ENCODE results near the gene MARCHF10.
"Not testable (repeated sequence)": the region's sequence is repeated elsewhere in the genome, so short reads cannot be mapped to it uniquely, and the experiment has no call there.

The MARCHF10 gene

DNA sequence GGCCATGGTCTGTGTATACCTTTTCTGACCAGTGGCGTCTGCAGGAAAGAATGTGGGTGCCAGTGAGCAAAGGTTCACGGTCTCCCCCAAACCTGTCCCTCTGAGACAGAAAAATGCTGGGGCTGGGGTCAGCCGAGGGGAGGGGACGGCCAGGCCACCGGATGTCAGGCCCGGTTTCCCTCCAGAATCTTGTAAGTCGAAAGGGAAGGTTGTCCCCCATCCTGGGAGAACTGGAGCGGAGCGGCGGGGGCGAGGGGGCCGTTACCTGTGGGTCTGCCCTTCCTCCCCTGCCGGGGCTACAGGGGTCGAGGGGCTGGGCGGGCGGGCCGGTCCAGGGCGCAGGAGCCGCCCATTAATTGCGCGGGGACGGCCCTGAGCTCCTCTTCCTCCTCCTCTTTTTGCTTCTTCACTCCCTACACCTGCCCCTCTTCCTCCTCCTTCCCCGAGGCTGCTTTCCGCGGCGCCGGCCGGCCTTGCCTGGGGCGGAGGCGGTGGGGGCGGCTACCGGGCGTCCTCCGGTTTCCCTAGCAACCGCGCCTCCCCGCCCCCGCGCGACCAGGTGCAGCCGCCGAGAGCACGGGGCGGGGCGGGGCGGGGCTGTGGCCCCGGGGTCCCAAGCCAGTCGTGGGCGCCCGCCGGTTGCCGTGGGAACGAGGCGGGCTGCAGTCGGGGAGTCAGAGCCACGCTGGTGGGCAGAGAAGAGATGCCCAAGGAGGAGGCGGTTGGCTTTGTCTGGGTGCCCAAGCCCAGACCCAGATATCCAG lies at the start of gene MARCHF10:
MARCHF10 (minus strand) TSS at position 503 of the 764 bp plus-strand sequence. CDS start 6,579 bp downstream, outside the sequence.
- CTCF ChIA-PET = no interaction called here
- POLR2A ChIA-PET (ENCODE audit: low non-redundant PET) = no interaction called here
- peak; percentile 51 for DNase-seq (ENCODE audit: low spot score)

GRCh38 chr17:62857526-62857925 lies 49.4 kb upstream of the MARCHF10 start:
- H3K27ac ChIP-seq = no peak overlapping the region
- ChIA-PET POLR2A (ENCODE audit: low non-redundant PET) (no interaction called here), CTCF (no interaction called here)
- no peak for DNase-seq (ENCODE audit: low spot score)
- TF ChIP-seq, protein P1, sequence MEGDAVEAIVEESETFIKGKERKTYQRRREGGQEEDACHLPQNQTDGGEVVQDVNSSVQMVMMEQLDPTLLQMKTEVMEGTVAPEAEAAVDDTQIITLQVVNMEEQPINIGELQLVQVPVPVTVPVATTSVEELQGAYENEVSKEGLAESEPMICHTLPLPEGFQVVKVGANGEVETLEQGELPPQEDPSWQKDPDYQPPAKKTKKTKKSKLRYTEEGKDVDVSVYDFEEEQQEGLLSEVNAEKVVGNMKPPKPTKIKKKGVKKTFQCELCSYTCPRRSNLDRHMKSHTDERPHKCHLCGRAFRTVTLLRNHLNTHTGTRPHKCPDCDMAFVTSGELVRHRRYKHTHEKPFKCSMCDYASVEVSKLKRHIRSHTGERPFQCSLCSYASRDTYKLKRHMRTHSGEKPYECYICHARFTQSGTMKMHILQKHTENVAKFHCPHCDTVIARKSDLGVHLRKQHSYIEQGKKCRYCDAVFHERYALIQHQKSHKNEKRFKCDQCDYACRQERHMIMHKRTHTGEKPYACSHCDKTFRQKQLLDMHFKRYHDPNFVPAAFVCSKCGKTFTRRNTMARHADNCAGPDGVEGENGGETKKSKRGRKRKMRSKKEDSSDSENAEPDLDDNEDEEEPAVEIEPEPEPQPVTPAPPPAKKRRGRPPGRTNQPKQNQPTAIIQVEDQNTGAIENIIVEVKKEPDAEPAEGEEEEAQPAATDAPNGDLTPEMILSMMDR (conservative IDR thresholded peaks at IDR 0.05; ENCODE audit: low read depth) = no peak

More for the DNA sequence above, at the start of gene MARCHF10:
- H3K27ac ChIP-seq = peak within 1 kb of the TSS; percentile 70
- TF ChIP-seq, protein P1 (conservative IDR thresholded peaks at IDR 0.05; ENCODE audit: low read depth) = no peak

DNA sequence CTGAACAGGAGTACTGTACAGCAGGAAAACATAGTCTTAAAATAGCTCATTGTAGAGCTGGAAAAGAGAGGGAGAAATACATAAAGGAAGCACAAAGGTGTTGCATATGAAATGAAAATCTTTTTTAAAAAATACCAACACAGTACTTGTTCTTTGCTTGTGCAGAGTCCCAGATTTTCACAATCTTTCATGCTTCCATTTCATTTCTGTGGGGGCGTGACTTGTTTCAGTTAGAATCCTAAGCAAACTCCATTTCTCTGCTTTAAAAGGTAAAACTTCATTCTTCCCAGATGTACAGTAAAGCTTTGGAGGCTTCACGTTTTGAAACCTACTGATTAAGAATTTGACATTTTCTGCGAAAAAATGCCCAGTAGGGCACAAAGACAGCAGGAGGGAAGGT lies 48.5 kb upstream of the MARCHF10 start:
- POLR2A ChIA-PET (ENCODE audit: low non-redundant PET) = no interaction called here
- TF ChIP-seq, protein P1 (conservative IDR thresholded peaks at IDR 0.05; ENCODE audit: low read depth) = no peak

GRCh38 chr17:62855156-62855555 lies 47.0 kb upstream of the MARCHF10 start:
- ChIA-PET POLR2A (ENCODE audit: low non-redundant PET) (no interaction called here), CTCF (interaction anchor here (0.6 kb wide), 2 partner anchors 23 to 115 kb away, joined by 3 to 6 read pairs; no protein-coding TSS in a partner anchor)
- TF ChIP-seq, protein P1 (conservative IDR thresholded peaks at IDR 0.05; ENCODE audit: low read depth) = no peak
- no peak overlapping the region for H3K27ac ChIP-seq
- DNase-seq (ENCODE audit: low spot score) = no peak

More for the DNA sequence above, 48.5 kb upstream of the MARCHF10 start:
- no peak for DNase-seq (ENCODE audit: low spot score)
- H3K27ac ChIP-seq = no peak overlapping the region
- CTCF ChIA-PET = no interaction called here

DNA sequence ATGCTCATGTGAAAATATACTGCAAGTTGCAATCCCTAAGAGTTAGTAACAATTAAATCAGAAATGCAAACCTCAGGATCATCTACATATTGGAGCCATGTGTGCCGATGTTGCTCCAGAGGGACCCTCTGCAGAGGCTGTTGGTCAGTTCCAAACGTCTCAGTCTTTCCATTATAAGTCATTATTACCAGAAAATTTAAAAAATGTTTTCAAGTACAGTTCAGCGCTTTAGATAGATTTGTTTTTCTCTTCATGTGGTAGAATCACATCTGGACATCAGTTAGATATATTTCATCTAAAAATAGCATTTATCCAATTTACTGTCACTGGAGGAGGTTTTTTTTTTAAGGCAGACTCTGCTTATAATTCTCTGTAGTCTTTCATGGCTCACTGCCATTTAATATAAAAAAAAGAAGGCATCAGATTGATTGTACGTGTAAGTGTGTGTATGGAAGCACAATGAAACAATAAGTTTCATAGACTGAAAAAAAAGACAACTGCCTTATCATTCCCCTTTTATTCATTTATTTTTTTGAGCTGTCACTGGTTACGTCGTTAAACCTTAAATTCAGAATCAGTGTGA lies 46.1 kb upstream of the MARCHF10 start:
- H3K27ac ChIP-seq = no peak overlapping the region
- POLR2A ChIA-PET (ENCODE audit: low non-redundant PET) = no interaction called here
- TF ChIP-seq, protein P1 (conservative IDR thresholded peaks at IDR 0.05; ENCODE audit: low read depth) = no peak
- CTCF ChIA-PET = interaction anchor here (0.7 kb wide), 1 partner anchor 16 kb away, joined by 4 read pairs; no protein-coding TSS in a partner anchor
- no peak for DNase-seq (ENCODE audit: low spot score)

DNA sequence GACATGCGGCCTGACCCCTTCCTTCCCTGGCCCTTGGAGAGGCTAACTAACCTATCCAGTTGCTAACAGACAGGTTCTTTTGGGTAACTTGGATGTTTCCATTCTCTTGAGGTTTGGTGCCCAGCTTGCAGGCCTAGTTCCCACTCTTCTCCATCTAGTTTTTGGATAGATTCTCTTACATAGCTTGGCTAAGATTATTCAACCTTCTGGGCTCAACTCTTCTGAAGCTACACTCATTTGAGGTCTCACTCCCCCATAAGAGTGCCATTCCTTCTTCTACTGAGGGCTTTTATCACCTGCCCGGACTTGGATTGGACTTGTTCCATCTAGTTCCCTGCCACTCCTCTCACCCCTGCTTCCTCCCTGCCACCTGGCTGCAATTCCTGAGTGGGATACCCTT lies 44.1 kb upstream of the MARCHF10 start:
- DNase-seq (ENCODE audit: low spot score) = no peak
- TF ChIP-seq, protein P1 (conservative IDR thresholded peaks at IDR 0.05; ENCODE audit: low read depth) = no peak
- no peak overlapping the region for H3K27ac ChIP-seq
- CTCF ChIA-PET = interaction anchor here (0.6 kb wide), 1 partner anchor 35 kb away, joined by 3 read pairs; no protein-coding TSS in a partner anchor
- POLR2A ChIA-PET (ENCODE audit: low non-redundant PET) = no interaction called here

GRCh38 chr17:62849591-62850415 lies 41.7 kb upstream of the MARCHF10 start:
- 0 out of 2 replicates have a peak overlapping the region, but pooled peaks have one; percentile 12 for H3K27ac ChIP-seq
- CTCF ChIA-PET = interaction anchor here (0.6 kb wide), 1 partner anchor 774 kb away, joined by 3 read pairs; no protein-coding TSS in a partner anchor
- DNase-seq (ENCODE audit: low spot score); POLR2A ChIA-PET (ENCODE audit: low non-redundant PET): not testable (repeated sequence)
